Endothelial cell of hepatic sinusoid (primary cell): ENCODE measurements around the gene CARD10.
"Not testable (repeated sequence)": the region's sequence is repeated elsewhere in the genome, so short reads cannot be mapped to it uniquely, and the experiment has no call there.

Source experiments
- in situ Hi-C: cut with HindIII; loops from 2 replicates; pipeline ENCODE4 v1.10.0; 2017; ENCODE audit warnings: low sequenced_read_pairs

CARD10 gene

DNA sequence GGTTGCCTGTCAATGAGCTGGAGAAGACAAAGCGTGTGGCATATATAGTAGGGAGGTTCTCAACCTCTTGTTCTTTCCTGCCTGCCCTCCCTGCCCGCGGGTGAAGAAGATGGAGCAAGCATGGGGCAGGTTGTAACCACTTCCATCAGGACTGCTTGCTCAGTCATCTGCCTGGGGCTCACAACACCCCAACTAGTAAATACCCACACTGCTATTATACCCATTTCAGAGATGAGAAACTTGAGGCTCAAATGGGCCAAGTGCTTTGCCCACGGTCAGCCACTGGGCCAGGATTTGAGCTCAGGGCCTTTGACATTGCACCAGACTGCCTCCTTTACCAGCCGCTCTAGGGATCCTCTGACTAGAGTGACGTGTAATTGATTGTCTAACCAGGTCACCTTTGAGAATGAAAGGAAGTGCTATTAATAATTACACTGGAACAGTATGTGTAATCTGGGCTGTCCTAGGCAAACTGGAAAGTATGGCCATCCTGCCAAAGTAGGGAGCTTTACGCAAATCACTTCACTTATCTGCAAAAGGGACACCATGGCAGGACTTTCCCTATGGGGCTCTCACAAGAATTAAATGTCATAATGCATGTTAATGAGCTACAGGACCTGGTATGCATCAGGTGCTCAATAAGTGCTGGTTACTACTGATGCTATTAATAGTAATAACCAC lies 38.2 kb upstream of the CARD10 start:
- in situ Hi-C loops: no loop called here

DNA sequence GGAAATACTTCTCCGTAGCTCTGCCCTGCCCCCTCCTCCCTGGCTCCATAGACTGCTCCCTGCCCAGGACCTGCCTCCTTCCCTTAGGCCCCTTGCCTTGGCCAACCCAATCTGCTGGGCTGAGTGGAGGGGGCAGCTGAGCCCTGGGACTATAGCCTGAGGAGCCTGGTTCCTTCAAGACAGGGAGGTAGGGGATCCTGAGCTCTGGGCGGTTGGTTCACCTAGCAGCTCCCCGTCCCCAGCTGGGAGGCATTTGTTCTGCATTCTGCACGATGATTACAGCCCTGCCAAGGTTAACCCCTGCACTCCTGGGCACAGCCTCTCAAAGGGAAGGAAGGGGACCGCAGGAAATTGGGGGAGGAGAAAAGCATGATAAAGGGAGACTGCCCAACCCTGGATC lies 37.5 kb upstream of the CARD10 start:
- in situ Hi-C loops: no loop called here

DNA sequence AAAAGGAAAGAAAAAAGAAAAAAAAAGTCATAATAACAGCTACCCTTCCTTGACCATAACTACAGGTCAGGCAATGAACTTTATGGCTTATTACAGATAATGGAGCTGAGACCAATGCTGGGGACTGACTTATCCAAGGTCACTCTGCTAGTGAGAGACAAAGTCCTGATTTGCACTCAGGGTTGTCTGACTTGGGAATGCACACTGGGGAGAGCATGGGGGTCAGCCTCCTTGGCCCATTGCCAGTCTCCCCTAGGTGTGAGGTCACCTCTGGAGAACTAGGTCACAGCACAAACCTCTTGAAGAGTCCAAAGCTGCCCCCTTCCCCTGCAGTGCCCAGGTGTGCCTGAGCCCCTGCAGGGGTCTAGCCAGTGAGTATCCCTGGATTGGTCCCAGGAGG lies 35.8 kb upstream of the CARD10 start:
- in situ Hi-C loops: no loop called here

DNA sequence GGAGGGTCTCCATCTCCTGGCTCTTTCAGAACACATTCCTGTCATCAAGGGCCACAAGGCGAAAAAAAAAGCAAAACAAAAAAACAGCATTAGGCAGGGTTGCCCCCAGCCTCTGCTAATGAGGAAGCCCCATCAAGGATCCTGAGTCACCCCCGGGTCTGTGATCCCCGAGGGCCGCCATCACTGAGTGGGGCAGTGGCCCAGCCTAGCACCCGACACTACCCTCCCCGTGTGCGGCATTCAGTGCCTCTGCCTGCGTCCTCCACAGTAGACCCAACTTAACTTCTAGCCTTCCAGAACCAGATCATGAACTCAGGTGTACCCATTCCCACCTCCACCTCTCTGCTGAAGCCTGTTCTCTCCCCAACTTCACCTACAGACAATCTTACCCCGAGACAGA lies 34.5 kb upstream of the CARD10 start:
- in situ Hi-C loops: no loop called here

DNA sequence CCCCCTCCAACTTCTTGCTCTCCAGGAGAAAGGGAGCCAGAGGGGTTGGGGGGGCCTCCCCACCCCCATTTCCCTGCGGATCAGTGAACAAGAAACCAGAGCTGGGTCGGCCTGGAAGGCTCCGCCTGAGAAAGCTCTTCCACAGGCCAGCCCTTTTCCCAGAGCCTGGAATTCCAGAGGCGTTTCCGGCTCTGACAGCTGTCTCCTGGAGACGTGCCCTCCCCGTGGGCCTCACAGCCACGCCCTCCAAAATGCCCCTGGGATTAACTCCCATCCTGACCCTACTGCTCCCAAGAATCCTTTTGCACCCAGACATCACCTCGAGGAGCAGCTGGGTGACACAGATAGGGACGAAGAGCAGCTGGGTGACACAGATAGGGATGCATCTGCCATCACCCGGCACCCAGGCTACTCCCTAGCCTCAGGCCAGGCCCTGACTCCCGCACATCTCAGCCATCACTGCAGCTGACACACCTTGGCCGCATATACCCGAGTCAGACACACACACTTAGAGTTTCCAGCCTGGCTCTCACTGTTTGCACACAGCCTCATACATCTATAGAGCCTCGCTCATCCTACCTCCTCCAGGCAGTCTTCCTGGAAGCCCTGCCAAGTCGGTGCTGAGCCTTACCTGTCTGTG lies 33.4 kb upstream of the CARD10 start:
- in situ Hi-C loops: no loop called here

DNA sequence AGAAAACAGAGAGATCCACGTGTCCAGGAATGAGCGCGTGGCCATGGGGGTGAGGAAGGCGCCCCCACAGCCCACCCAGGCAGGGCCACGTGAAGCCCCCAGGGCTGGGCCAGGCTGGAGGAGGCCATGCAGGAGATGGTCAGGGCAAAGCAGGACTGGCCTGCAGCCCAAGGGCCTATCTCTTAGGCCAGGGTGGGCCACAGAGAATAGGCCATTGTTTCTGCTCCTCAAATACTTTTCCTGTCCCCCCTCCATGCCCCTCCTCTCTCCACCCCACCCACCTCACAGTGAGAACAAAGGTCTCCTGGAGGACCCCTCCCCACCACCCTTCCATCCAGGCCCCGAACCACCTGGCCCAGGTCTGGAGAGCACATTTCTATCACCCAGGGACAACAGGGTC lies 32.8 kb upstream of the CARD10 start:
- in situ Hi-C loops: no loop called here

DNA sequence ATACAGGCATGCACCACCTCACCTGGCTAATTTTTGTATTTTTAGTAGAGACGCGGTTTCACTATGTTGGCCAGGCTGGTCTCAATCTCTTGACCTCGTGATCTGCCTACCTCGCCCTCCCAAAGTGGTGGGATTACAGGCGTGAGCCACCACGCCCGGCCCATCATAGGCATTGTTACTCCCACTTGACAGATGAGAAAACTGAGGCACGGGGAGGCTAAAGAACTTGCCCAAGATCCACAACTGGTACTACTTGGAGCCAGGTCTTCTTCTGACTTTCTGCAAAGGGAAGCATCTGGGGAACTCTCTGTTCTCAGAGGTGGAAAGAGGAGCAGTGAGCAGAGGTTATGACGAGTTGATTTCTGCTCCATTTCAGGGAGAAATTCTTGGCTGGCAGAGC lies 31.7 kb upstream of the CARD10 start:
- in situ Hi-C loops: not testable (repeated sequence)

DNA sequence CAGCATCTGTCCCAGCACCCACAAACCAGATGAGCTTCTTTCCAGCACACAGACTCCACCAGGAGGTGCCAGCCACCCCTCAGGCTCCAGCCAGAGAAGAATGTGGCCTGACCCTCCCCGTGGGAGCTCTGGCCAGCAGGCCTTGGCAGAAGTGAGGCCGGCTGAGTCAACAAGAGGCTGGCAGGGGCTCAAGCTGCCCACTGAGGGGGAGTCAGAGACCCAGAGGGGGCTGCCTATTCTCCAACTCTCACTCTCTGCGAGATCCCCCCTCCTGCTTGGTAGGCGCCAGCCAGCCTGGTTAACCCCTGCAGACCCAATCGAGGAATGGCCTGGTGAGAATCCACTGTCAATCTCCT lies 30.5 kb upstream of the CARD10 start:
- in situ Hi-C loops: no loop called here

DNA sequence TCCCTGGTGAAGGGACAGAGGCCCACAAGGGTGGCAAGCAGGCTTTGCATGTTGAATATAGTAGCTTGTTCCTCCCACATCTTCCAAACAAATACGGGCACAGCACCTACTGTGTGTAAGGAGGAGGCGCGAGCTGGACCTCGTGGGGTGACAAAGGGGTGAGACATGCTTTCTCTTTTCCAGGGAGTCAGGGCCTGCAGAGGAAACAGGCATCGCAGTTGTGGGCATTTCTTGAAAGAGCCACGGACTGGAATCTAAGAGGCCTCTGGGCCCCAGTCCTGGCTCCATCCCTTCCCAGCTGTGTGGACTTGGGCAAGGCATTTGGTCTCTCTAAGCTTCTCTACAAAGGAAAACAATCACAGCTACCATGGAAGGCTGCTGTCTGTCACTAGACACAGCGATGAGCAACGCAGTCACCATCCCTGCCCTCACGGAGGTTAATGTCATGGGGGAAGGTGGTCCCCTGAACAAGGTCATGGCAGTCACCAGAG lies 28.1 kb upstream of the CARD10 start:
- in situ Hi-C loops: no loop called here

DNA sequence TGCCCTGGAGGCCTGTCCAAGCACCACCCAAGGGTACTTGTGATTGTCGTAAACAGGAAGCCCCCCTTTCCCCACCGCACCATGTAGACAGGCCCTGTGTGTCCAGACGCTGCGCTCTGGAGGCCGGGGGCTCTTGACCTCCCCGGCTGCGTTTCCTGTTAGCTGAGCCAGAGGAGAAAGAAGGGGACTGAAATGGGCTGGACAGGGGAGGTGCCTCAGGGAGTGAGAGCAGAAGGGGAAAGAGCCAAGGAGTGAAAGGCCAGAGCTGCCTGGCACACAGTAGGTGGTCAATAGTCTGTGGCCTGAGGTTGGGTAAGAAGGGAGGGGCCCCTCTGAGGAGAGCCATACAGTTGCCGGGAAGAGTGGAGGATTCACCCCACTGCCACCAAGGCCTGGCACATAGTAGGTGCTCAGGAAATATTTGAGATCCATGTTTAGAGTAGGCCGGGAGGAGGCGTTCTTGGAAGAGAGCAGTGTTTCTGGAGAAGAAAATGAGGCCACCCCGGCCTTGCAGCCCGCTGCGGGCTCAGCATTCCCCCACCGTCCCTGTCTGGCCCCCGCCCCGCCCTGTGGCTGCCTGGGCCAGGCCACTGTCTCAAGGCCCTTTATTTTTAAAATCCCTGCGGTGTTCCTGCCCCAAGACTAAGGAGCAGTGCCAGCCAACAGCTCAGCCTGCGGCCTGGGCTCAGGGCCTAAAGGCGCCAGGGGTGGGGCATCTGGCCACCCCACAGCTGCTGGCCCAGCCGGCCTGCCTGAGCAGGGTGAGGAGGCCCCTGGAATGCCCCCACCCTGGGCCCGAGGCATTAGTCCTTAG lies 27.4 kb upstream of the CARD10 start:
- in situ Hi-C loops: no loop called here

DNA sequence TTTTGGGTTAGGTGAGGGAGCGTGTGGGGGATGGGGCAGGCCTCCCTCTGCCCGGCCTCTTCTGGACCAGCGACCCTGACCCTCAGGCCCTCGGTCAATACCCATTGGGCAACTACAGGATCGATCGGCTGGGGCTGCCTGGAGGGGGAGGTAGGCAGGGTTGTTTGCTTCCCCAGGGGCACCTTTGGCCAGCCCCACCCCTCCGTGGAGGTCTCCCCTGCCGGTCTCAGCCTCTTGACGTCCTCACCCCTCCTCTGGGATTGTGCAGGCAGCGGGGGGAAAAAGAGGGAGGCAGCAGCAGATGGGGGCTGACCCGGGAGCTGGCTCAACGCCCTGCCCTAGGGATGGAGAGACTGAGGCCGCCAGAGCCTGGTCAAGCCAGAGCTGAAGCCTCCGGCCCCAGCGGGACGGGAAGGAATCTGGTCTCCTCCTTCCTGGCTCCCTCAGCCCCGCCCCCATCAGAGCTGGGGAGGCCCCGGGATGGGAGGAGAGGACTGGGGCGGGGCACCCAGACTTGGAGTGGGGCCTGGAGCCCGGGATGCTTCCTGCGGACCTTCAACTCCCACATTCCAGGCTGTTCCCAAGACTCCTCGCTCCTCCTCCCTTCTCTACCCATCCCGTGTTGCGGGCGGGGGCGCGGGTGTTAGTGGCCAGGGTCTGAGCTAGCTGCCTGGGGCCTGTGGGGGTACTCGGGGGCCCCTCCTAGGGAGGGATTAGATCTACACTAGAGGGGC lies 26.7 kb upstream of the CARD10 start:
- in situ Hi-C loops: no loop called here

DNA sequence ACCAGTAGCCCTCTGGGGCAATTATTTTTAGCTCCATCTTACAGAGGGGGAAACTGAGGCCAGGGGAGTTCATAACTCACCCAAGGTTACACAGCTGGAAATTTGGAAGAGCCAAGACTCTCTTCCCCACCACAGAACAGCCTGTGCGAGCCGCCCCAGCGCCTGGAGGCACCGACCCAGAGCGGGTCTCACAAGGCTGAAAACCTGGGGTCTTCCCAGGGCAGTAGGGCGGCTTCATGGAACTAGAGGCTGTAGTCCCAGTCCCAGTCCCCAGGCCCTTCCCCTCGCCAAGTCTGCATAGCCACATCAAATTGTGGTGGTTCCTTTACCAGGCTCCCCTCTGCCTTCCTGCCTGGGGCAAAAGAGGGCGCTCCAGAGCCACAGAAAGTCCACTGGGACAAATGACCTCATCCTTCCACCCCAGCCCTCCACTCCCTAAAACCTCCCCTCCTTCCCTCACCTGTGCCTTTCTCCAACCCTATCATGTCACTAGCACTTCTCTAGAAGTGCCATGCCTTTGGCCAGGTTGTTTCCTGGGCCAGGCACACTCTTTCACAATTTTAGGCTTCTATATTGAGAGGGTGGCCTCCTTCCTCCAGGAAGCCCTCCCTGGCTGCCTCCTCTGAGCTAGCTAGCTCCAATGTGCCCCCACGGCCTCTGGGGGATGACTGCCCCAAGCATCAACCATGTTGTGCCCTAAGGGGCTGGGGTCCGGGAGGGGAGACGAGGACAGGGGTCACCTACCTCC lies 25.9 kb upstream of the CARD10 start:
- in situ Hi-C loops: no loop called here

DNA sequence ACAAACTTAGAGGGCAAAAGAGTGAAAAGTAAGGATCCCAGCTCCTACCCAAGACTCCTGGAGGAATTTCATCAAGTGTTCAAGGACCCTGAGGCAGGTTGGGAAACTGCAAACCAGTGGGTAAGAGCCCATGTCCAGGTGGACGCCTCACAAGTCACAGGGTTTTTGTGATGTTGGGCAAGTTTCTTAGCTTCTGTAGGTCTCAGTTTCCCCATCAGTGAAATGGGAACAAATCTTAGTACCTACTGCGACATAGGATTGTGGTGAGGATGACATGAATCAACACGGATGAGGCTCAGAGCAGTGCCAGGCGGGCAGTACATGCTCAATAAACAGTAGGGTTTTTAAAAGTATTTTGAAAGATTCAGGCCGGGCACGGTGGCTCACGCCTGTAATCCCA lies 23.7 kb upstream of the CARD10 start:
- in situ Hi-C loops: no loop called here

DNA sequence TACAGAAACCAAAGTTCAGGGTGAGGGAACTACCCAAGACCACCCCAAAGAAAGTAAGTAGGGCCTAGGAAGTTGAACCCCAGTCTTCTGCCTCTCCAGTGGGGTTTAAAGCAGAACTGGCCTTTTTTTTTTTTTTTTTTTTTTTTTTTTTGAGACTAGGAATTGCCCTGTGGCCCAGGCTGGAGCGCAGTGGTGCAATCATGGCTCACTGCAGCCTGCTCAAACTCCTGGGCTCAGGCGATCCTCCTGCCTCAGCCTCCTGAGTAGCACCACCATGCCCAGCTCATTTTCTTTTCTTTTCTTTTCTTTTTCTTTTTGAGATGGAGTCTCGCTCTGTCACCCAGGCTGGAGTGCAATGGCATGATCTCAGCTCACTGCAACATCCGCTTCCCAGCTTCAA lies 23.2 kb upstream of the CARD10 start:
- in situ Hi-C loops: not testable (repeated sequence)

DNA sequence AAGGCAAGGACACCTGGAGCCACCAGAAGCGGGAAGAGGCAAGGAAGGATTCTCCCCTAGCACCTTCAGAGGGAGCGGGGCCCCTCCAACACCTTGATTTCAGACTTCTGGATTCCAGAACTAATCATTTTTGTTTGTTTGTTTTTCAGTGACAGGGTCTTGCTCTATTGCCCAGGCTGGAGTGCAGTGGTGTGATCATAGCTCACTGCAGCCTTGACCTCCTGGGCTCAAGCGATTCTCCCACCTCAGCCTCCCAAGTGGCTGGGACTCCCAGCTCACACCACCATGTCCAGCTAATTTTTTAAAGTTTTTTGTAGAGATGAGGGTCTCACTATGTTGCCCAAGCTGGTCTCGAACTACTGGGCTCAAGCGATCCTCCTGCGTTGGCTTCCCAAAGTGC lies 20.6 kb upstream of the CARD10 start:
- in situ Hi-C loops: not testable (repeated sequence)

DNA sequence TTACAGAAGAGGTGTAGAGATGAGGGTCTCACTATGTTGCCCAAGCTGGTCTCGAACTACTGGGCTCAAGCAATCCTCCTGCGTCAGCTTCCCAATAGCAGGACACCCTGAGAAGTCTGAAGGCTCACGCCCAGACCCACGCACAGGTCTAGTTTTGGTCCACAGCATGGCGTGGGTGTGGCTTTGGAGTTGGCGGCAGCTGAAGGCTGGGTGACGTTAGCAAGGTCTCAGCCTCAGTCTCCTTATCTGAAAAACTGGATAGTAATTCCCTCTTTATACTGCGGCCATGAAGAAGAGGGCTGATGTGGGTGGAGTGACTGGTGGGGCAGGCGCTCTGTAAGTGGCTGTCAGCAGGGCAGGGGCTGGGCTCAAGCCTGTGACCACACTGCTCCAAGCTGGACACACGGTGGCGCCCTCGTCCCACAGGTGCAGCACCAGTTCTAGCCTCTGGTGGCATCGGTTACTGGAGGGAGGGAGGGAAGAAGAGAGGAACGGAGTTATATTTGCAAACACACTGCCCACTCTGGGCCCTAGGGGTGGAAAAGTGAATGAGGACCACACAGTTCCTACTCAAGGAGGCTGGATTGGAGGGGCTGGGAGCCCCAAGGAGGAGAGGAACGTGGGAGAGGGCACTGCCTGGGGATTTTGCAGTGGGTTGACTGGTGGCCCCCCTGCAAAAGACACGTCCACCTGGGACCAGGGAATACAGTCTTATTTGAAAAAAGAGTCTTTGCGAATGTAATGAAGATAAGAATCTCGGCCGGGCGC lies 19.6 kb upstream of the CARD10 start:
- in situ Hi-C loops: no loop called here

DNA sequence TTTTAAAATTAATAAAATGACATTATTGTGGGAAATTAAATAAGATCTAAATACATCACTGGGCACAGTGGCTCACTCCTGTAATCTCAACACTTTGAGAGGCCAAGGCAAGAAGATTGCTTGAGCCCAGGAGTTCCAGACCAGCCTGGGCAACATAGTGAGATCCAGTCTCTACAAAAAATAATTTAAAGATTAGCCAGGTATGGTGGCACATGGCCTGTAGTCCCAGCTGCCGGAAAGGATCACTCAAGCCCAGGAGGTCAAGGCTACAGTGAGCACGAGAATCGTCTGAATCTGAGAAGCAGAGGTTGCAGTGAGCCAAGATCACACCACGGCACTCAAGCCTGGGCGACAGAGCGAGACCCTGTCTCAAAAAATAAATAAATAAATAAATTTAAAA lies 15.9 kb upstream of the CARD10 start:
- in situ Hi-C loops: no loop called here

DNA sequence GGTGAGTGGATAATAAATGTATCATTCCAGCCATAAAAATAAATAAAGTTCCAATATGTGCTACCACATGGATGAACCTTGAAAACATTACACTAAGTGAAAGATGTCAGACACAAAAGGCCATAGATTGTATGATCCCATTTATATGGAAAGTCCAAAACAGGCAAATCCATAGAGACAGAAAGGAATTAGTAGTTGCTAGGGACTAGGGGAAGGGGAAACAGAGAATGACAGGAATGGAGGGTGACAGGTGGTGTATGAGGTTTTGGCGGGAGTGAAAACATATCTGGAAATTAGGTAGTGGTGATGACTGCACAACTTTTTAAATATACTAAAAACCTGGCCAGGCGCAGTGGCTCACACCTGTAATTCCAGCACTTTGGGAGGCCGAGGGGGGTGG lies 15.2 kb upstream of the CARD10 start:
- in situ Hi-C loops: no loop called here

DNA sequence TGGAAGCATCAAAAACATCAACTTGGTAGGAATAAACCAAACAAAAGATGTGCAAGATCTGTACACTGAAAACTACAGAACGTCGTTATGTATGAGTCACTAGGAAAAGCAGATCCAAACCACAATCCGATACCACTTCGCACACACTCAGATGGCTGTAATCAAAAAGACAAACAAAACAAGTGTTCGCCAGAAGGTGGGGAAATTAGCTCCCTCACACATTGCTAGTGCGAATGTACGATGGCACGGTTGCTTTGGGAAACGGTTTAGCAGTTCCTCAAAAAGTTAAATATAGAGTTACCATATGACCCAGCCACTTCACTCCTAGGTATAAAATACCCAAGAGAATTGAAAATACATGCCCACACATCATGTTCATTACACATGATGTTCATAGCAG lies 14.8 kb upstream of the CARD10 start:
- in situ Hi-C loops: no loop called here
